AG04449 (cell line): ENCODE measurements around the gene ENAH.
A peak's percentile ranks its signal among the peaks of the same experiment; 100 is the strongest.

Experiments used
- CTCF ChIA-PET: fragments of 350-600 bp; formaldehyde crosslinking; extraction: SDS; loops from one replicate; lab custom pipeline; 2021; ENCODE audit warnings: antibody characterized with exemption; lab: Yijun Ruan, JAX
- POLR2A ChIA-PET: fragments of 400-600, 350-600 bp; formaldehyde crosslinking; extraction: SDS; loops from one replicate; lab custom pipeline; 2020; ENCODE audit warnings: antibody characterized with exemption, inconsistent platforms; lab: Yijun Ruan, JAX
- DNase-seq: peaks from one replicate; pipeline ENCODE4 v3.0.0-alpha.2; 2010; ENCODE audit warnings: low read depth, low spot score
- H3K4me3 ChIP-seq: 2 replicates; pipeline ENCODE4 v1.5.1; 2011; ENCODE audit warnings: low read depth, mild to moderate bottlenecking, control low read depth, low read length
- TF ChIP-seq, protein P1 (sequence below): IDR thresholded peaks from one replicate; pipeline ENCODE4 v1.5.1; 2011; ENCODE audit warnings: mild to moderate bottlenecking, moderate library complexity, low read length, control low read depth, inconsistent platforms; ENCODE audit not compliant: insufficient read depth; ENCODE audit errors: missing control alignments

The ENAH gene

DNA sequence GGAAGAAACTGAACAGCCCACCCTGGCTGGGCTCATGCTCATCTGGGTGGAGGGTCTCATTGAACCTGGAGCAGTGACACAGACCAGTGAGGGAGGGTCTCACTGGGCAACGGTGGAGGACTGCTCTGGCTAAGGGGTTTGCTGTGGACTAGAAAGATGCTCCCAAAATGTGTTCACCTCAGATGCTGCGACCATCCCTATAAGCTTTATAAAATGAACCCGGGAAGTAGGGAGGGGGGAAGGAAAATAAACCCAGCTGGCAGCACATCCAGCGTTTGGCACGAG, 190.6 kb downstream of the ENAH start:
- ChIA-PET CTCF (interaction anchor here (1.8 to 4.5 kb wide), 2 partner anchors 12 to 525 kb away, joined by 5 to 39 read pairs; no protein-coding TSS in a partner anchor), POLR2A (interaction anchor here (1.5 kb wide), 1 partner anchor 316 kb away, joined by 3 read pairs; the partner anchor contains the start of gene SRP9)
- TF ChIP-seq, protein P1, sequence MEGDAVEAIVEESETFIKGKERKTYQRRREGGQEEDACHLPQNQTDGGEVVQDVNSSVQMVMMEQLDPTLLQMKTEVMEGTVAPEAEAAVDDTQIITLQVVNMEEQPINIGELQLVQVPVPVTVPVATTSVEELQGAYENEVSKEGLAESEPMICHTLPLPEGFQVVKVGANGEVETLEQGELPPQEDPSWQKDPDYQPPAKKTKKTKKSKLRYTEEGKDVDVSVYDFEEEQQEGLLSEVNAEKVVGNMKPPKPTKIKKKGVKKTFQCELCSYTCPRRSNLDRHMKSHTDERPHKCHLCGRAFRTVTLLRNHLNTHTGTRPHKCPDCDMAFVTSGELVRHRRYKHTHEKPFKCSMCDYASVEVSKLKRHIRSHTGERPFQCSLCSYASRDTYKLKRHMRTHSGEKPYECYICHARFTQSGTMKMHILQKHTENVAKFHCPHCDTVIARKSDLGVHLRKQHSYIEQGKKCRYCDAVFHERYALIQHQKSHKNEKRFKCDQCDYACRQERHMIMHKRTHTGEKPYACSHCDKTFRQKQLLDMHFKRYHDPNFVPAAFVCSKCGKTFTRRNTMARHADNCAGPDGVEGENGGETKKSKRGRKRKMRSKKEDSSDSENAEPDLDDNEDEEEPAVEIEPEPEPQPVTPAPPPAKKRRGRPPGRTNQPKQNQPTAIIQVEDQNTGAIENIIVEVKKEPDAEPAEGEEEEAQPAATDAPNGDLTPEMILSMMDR, result no peak
- H3K4me3 ChIP-seq, result no peak overlapping the region
- DNase-seq, result no peak

DNA sequence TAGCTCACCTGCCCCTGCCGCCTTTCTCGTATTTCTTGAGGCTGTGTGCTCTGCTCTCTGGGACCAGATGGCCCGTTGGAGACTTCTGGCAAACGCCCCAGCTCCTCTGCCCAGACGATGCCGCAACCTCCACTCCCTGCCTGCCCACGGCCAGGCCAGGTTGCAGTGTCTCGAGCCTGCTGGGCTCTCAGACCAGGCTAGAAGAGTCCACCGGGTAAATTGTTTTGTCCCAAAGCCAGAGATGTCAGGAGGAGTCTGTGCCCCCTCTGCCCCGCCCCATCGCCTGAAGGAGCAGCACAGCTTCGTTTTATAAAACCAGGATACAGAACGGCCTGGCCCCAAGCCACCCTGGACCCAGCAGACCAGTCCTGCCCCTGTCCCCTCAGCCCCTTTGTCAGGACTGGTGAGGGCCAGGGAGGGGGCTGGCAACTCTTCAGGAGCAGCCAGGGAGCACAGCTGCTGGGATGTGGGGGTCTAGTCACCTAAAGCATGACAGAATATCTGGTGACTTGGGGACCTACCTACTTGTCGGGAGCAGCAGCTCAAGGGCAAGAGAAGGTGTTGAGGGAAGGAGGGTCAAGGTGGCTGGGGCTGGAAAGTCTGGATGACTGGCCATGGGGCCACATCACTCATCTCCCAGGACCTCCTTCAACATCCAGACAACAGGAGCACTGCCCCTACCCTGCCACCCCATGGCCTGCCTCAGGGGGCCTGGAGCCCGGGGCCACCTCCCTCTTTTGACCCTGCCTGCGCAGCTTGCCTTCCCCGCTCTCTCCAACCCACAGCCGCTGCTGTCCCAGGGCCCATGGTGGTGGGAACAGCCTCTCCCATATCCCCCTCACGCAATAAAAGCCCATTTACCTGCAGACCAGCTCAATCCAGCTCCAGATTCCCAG, 191.1 kb downstream of the ENAH start:
- ChIA-PET POLR2A (interaction anchor here (1.1 to 1.5 kb wide), 2 partner anchors 316 to 421 kb away, joined by 3 read pairs; partner anchors contain the start of genes SRP9 and TMEM63A), CTCF (interaction anchor here (0.8 to 4.5 kb wide), 5 partner anchors 12 to 526 kb away, joined by 4 to 39 read pairs (median 5); no protein-coding TSS in a partner anchor)
- TF ChIP-seq, protein P1, result no peak
- H3K4me3 ChIP-seq, result no peak overlapping the region
- no peak for DNase-seq

DNA sequence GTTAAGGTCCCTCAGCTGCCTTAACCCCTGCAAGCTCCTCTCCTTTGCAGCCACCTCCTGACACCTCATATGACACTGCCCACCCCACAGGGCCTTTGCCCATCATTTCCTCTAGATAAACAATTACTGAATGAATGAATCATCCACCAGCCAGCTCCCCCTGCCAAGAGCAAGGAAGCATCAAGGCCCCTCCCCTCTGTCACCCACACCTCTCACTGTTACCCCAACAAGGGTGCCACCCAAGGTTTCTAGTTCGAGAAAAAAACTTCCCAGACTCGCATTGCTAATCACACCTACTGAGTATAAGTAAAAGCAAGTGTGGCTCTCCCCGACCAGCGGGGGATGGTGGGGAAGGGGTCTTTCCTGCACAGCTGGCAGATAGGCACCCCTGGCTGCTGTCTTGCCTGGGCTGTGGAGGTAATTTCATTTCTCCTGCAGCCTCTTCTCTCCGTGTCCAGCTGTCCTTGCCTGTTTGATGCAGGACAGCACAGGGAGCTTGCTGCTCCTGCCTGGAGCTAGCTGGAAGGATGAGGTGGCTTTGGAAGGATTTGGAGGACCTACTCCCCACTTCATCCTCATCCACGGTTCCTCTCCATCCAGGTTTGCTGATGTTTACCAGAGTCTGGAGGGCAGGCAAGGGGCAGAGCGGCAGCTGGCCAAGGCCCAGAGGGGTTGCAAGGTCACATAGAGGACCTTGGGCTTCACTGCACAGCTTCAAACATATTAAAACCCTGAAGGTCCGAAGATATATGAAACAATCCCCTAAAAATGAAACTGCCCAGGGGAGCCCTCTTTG, 192.0 kb downstream of the ENAH start:
- no peak for DNase-seq
- CTCF ChIA-PET, result interaction anchor here (0.8 to 4.5 kb wide), 8 partner anchors 10 to 527 kb away, joined by 3 to 39 read pairs (median 4); no protein-coding TSS in a partner anchor
- POLR2A ChIA-PET, result interaction anchor here (1.1 to 1.5 kb wide), 2 partner anchors 317 to 421 kb away, joined by 3 read pairs; partner anchors contain the start of genes SRP9 and TMEM63A
- TF ChIP-seq, protein P1, result no peak
- H3K4me3 ChIP-seq, result no peak overlapping the region

DNA sequence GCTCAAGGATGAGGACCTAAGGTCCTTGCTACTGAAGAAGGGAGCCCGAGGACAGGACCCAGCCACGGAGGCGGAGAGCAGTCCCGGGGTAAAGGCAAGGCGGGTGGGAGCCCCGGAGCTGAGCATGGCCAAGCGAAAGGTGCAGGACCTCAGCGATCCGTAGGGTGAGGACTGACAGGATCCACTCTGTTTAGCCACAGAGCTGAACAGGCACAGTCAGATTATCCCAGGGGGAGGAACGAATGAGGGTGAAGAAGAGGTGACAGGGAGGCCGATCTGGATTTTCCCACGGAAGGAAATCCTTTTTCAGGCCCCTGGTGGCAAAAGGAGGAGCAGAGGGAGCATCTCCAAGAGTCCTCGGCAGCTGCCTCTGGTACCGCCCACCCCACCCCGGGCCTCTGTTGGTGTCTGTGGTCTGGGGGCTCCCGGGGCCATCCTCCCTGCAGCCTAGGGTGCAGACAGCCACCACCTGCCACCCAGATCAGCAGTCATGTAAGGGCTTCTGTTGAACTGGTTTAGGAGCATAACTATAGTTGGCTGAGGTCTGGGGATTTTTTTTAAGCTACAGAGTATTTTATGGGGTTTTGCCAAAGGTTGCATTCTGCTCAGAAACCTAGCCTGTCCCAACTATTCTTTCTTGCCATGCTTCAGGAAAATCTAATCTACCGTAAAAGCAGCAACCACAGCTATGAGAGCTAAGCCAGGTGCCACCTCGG, 192.7 kb downstream of the ENAH start:
- TF ChIP-seq, protein P1, result no peak
- no peak for DNase-seq
- POLR2A ChIA-PET, result interaction anchor here (1.1 kb wide), 1 partner anchor 422 kb away, joined by 3 read pairs; the partner anchor contains the start of gene TMEM63A
- CTCF ChIA-PET, result interaction anchor here (0.8 to 4.5 kb wide), 7 partner anchors 9 to 451 kb away, joined by 3 to 39 read pairs (median 4); no protein-coding TSS in a partner anchor
- no peak overlapping the region for H3K4me3 ChIP-seq

DNA sequence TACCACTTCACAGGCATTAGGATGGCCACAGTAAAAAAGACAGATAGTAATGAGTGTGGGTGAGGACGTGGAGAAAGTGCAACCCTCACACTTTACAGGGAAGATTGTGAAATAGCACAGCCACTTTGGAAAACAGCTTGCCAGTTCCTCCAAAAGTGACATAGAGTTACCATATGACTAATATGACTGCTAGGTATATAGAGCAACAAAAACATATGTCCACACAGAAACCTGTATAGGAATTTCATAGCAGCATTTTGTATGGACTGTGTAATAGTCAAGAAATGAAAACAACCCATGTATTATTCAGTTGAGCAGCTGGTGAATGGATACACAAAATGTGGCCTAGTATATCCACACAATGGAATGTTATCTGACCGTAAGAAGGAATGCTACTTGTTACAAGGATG, 194.7 kb downstream of the ENAH start:
- ChIA-PET POLR2A (interaction anchor here (0.9 kb wide), 1 partner anchor 13 kb away, joined by 5 read pairs; no protein-coding TSS in a partner anchor), CTCF (interaction anchor here (1.9 to 2.3 kb wide), 2 partner anchors 10 to 139 kb away, joined by 5 to 8 read pairs; no protein-coding TSS in a partner anchor)
- TF ChIP-seq, protein P1, result no peak
- H3K4me3 ChIP-seq, result no peak overlapping the region
- DNase-seq, result peak; percentile 68
